KBM-7 (cell line): ENCODE data around the gene PMF1.
A peak's percentile ranks its signal among the peaks of the same experiment; 100 is the strongest.
"Not testable (repeated sequence)": the region's sequence is repeated elsewhere in the genome, so short reads cannot be mapped to it uniquely, and the experiment has no call there.

Experiments used
- DNase-seq: peaks from one replicate; pipeline ENCODE4 v3.0.0-alpha.2; 2015
- in situ Hi-C: fragments of 300-500 bp; cut with MboI; formaldehyde crosslinking; loops from 2 replicates; pipeline ENCODE4 v1.14.3; 2020; ENCODE audit warnings: low sequenced_read_pairs, low pct_unique_long_range_greater_than_20kb, mixed read lengths

The PMF1 gene, protein sequence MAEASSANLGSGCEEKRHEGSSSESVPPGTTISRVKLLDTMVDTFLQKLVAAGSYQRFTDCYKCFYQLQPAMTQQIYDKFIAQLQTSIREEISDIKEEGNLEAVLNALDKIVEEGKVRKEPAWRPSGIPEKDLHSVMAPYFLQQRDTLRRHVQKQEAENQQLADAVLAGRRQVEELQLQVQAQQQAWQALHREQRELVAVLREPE

DNA sequence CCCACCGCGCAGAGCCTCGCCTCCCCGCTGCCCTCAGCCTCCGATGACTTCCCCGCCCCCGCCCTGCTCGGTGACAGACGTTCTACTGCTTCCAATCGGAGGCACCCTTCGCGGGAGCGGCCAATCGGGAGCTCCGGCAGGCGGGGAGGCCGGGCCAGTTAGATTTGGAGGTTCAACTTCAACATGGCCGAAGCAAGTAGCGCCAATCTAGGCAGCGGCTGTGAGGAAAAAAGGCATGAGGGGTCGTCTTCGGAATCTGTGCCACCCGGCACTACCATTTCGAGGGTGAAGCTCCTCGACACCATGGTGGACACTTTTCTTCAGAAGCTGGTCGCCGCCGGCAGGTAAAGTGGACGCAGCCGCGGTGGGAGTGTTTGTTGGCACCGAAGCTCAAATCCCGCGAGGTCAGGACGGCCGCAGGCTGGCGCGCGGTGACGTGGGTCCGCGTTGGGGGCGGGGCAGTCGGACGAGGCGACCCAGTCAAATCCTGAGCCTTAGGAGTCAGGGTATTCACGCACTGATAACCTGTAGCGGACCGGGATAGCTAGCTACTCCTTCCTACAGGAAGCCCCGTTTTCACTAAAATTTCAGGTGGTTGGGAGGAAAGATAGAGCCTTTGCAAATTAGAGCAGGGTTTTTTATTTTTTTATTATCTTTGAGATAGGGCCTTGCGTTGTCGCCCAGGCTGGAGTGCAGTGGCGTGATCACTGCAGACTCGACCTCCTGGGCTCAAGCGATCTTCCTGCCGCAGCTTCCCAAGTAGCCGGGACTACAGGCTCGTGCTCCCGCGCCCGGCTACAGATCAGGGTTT lies at the start of gene PMF1:
Gene PMF1 (plus strand): TSS at position 175 of the 811 bp plus-strand sequence. CDS start 9 bp downstream, at position 184.
- in situ Hi-C loops: no loop called here

DNA sequence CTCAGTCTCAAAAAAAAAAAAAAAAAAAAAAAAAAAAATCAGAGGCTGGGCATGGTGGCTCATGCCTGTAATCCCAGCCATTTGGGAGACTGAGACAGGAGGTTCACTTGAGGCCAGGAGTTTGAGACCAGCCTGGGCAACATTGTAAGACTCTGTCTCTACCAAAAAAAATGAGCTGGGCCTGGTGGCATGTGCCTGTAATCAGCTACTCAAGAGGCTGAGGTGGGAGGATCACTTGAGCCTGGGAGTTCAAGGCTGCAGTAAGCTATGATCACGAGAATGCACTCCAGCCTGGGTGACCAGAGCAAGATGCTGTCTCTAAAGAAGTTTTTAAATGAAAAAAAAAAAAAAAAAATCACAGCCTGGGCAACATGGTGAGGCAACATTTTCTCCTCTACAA lies 49.1 kb upstream of the PMF1 start:
- in situ Hi-C loops: no loop called here
- no peak for DNase-seq

More for the DNA sequence above, at the start of gene PMF1:
- peak; percentile 97 for DNase-seq

DNA sequence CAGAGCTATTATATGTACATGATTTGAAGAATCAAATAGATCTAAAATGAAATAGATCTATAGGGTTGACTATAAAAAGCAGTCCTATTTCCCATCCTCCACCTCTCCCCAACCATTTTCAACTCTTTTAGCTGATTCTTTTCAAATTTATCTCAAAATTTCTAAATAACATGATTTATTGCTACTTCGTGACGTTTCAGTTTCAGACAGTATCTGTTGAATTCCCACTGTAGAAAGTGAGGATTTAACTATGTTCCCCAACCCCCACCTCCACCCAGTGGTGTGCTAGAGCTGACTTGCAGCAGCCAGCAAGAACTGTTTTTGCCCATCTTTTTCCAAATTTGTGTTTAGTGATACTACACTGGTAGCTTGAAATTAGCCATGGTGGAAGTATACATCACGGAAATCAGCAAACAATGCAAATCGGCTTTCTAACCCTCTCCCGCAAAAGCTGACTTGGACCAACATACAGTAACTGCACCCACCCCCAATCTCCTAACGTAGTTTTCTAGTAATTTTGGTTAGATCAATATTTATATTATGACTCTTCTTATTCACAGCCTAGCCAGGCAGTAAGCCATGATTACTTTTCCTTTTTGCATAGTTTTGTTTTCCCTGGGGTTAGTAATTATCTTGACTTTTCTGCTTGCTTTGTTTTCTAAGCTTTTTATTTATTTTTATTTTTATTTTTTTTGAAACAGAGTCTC lies 48.5 kb upstream of the PMF1 start:
- in situ Hi-C loops: no loop called here
- DNase-seq: no peak

DNA sequence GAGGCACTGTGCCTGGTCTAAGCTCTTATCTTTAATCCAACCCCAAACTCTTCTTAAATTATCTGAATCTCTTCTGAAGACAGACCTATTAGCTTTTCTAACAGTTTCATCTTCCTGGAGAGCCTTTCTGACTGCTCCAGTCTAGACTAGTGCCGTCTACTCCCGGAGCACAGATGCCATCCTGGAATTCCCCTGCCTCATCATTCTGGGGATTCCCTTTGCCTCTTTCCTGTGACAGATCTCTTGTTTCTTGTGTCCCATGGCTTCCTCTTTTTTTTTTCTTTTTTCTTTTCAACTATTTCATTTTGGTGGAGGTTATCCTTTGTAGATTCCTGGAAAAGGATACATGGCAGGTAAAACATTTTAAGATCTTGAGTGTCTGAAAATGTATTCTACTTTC lies 47.7 kb upstream of the PMF1 start:
- DNase-seq: no peak
- in situ Hi-C loops: no loop called here

DNA sequence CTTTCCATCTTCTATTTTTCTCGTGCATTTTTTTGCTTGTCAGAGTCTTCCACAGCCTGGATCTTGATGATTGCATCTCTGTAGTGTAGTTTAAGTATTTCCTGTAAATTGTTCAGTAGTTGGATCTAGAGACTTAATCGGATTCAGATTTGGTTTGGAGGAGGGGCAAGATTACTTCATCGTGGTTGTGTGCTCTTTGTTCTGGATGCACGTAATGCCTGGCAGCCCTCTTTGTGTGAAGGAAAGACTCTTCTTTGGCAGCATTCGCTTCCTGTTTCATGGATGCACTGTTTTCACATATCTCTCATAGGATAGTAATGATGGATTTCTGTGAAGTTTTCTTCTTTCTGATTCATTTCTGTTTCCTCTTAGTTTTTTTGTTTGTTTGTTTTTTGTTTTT lies 45.3 kb upstream of the PMF1 start:
- in situ Hi-C loops: no loop called here
- DNase-seq: no peak

DNA sequence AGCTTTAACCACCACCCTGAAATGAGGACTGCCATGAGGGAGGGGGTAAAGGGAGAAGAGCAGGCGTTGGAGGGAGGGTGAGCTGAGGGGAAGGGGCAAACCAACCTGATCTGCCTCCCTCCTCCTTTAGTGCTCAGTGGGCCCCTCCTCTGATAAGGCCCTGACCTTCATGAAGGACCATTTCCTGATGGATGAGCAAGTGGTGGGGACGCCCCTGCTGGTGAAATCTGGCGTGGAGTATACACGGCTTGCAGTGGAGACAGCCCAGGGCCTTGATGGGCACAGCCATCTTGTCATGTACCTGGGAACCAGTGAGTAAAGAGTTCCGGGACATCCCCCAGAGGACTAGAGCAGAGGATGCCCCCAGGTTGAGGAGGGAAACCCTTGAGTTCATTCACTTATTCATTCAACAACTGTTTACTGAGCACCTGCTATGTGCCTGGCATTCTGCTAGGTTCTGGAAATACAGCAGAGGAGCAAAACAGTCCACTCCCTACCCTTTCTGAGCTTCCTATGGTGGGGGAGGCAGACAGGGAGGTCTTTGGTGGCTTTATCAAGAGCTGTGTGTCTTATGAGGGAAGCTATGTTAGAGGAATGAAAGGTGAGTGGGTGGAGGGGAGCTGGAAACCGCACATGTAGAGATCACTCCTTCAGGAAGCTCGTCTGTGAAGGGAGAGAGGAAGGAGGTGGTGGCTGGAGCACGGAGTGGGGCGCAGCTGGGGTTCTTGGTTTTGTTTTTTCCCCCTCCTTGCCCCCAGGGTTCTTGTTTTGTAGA lies 39.9 kb upstream of the PMF1 start:
- DNase-seq: peak; percentile 45
- in situ Hi-C loops: no loop called here

DNA sequence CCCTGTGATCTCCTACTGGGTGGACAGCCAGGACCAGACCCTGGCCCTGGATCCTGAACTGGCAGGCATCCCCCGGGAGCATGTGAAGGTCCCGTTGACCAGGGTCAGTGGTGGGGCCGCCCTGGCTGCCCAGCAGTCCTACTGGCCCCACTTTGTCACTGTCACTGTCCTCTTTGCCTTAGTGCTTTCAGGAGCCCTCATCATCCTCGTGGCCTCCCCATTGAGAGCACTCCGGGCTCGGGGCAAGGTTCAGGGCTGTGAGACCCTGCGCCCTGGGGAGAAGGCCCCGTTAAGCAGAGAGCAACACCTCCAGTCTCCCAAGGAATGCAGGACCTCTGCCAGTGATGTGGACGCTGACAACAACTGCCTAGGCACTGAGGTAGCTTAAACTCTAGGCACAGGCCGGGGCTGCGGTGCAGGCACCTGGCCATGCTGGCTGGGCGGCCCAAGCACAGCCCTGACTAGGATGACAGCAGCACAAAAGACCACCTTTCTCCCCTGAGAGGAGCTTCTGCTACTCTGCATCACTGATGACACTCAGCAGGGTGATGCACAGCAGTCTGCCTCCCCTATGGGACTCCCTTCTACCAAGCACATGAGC lies 36.1 kb upstream of the PMF1 start:
- no peak for DNase-seq
- in situ Hi-C loops: no loop called here

DNA sequence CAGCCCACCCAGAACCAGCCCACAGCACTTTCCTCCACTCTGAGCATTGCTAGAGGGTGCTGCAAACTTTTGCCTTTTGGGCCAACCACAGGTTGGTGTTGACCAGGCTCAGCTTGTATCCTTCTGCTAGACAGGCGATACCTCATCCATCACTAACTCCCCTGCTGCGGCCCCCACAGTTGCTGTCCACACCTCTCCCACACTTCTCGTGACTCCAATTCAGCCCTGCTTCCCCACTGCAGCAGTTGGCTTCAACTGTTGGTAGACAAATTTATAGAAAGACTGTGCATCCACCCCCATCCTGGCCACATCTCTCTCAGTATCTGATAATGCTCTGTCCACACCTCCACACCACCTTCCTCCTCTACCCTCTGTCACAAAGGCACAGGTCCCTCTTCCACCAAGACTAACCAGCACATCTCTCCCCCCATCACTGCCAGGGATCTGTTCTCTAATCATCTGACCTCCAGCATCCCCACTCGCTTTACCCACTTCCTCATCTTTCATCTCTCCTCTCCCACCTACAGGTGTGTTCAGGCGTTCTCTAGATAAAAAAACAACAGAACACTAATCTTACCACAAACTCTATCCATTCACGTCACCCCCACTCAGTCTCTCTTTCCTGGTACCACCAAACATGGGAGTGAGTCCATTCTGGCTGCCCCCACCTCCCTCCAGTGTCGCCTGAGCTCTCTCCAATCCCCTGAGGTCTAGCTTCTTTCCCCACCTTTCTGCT lies 34.7 kb upstream of the PMF1 start:
- DNase-seq: peak; percentile 35
- in situ Hi-C loops: no loop called here

DNA sequence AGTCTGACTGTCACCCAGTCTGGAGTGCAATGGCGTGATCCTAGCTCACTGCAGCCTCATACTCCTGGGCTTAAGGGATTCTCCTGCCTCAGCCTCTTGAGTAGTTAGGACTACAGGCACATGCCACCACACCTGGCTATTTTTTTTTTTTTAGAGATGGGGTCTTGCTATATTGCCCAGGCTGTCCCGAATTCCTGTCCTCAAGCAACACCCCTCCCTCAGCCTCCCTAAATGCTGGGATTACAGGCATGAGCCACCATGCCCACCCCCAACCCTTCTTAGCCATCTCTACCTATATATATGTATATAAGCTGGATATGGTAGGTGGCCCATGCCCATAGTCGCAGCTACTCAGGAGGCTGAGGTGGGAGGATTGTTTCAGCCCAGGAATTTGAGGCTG lies 32.3 kb upstream of the PMF1 start:
- DNase-seq: no peak
- in situ Hi-C loops: no loop called here

DNA sequence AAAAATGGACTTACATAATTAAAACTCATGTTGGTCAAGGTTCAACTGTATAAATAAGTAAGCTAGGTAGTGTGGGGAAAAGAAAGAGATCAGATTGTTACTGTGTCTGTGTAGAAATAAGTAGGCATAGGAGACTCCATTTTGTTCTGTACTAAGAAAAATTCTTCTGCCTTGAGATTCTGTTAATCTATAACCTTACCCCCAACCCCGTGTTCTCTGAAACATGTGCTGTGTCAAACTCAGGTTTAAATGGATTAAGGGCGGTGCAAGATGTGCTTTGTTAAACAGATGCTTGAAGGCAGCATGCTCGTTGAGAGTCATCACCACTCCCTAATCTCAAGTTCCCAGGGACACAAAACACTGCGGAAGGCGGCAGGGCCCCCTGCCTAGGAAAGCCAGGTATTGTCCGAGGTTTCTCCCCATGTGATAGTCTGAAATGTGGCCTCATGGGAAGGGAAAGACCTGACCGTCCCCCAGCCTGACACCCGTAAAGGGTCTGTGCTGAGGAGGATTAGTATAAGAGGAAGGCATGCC lies 31.3 kb upstream of the PMF1 start:
- DNase-seq, in situ Hi-C loops: not testable (repeated sequence)

DNA sequence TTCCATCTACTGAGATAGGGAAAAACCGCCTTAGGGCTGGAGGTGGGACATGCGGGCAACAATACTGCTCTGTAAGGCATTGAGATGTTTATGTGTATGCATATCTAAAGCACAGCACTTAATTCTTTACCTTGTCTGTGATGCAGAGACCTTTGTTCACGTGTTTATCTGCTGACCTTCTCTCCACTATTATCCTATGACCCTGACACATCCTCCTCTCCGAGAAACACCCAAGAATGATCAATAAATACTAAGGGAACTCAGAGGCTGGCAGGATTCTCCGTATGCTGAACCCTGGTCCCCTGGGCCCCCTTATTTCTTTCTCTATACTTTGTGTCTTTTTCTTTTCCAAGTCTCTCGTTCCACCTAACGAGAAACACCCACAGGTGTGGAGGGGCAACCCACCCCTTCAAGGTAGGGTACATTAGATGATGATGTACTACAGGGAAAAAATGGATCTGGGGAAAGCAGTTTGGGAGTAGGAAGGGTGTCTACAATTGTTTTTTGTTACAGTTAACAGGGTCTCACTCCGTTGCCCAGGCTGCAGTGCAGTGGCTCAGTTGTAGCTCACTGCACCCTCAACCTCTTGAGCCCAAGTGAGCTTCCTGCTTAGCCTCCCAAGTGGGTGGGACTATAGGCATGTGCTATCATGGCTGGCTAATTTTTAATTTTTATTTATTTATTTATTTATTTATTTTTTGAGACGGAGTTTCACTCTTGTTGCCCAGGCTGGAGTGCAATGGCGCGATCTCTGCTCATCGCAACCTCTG lies 30.6 kb upstream of the PMF1 start:
- in situ Hi-C loops, DNase-seq: not testable (repeated sequence)

DNA sequence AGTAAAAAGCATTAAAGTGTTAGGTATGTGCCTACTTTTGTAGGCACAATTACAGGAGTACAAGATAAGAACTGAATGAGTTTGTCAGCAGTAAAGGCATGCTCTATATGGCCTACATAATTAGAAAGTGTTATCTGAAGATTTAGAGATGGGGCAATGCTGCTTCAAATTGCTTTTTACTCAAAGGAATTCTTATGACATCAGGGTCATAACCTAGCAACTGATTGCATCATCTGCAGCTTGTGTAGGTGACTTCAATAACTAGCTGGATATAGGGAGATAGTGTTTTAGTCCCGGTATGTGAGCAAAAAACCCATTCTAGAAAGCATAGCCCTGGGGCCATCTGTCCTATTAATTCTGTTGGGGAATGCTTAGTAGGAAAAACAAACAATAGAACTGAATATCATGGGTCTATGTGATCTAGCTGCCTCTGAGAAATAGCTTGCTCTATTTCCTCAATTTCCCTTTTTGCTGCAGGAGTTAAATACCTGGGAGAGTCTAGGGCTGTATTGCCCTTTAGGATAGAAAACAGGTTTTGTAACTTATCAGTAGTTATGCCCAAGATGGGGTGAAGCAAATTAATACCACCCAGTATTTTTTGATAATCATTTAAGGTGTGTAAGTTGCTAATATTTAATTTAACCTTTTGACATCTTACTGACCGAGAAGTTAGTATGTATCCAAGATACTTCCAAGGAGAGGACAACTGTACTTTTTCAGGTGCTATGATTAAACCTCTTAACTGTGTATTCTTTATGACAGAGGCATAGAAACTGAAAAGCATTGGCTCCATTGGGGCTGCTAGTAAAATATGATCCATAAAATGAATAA lies 26.2 kb upstream of the PMF1 start:
- DNase-seq, in situ Hi-C loops: not testable (repeated sequence)

DNA sequence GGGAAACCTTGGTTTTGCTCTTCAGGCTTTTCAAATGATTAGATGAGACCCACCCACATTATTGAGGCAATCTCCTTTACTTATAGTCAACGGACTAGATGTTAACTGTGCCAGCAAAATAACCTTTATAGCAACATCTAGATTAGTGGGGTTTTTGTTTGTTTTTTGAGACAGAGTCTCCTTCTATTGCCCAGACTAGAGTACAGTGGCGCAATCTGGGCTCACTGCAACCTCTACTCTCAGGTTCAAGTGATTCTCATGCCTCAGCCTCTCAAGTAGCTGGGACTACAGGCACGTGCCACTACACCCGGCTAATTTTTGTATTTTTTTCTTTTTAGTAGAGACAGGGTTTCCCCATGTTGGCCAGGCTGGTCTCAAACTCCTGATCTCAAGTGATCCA lies 22.5 kb upstream of the PMF1 start:
- DNase-seq: not testable (repeated sequence)

DNA sequence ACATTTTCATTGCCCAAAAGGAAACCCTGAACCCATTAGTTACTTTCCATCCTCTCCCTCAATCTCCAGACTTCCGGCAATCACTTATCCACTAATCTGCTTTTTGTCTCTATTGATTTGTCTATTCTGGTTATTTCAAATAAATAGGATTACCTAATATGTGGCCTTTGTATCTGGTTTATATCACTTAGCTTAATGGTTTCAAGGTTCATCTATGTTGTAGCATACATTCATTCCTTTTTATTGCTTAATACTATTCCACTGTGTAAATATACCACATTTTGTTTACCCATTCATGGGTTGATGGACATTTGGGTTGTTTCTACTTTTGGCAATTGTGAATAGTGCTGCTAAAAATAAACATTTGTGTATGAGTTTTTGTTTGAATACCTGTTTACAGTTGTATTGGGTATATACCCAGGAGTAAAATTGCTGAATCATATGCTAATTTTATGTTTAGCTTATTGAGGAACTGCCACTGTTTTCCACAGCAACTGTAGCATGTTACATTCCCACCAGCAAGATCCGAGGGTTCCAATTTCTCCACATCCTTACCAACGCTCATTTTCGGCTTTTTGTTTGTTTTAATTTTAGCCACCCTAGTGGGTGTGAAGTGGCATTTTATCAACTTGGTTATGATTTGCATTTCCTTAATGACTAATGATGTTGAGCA lies 21.4 kb upstream of the PMF1 start:
- in situ Hi-C loops: no loop called here
- DNase-seq: no peak

More for the DNA sequence above, 22.5 kb upstream of the PMF1 start:
- in situ Hi-C loops: not testable (repeated sequence)

DNA sequence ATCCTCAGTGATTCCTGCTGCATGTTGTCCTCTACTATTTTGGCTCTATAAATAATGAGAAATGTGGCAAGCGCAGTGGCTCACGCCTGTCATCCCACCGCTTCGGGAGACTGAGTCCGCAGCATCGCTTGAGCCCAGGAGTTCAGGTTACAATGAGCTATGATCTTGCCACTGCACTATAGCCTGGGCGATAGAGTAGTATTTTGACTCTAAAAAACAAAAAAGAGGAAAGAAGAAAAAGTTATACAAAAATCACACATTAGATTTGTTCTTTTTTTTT lies 19.7 kb upstream of the PMF1 start:
- in situ Hi-C loops: no loop called here
- DNase-seq: no peak
